H1 (cell line): Measurements from ENCODE around the gene DDX41. TPM values are rescaled to one million over a fixed set of nuclear protein-coding genes. Genes with fewer than 3 reads are reported as not detected.

Experiments used
- CTCF ChIA-PET: fragments of 300-600 bp; sonication (Branson Sonifier 250); formaldehyde crosslinking; loops from one replicate; lab custom pipeline; 2021; ENCODE audit not compliant: partially characterized antibody; lab: Charles Lee
- POLR2A ChIA-PET: fragments of 300-600 bp; sonication (Branson Sonifier 250); formaldehyde crosslinking; loops from one replicate; lab custom pipeline; 2021; ENCODE audit warnings: inconsistent platforms; ENCODE audit not compliant: partially characterized antibody; lab: Charles Lee
- DNase-seq, 2 experiments: peaks; one replicate each; pipeline versions ENCODE4 v3.0.0 to v3.0.0-alpha.2; 2010 to 2022; ENCODE audit warnings: low spot score in 2 of 2, low read depth in 1 of 2, mixed read lengths in 1 of 2
- FAIRE-seq: peaks from 2 replicates; lab custom pipeline; 2011; peaks lifted over from hg19 to GRCh38; lab: Jason Lieb, UNC
- H2AFZ ChIP-seq: 2 replicates; pipeline ENCODE4 v1.8.1; 2012; ENCODE audit warnings: low read length, inconsistent platforms
- H2AK5ac ChIP-seq: 2 replicates; pipeline ENCODE4 v1.6.1; 2013; ENCODE audit warnings: low read depth, low read length
- H2BK120ac ChIP-seq: replicated peaks from 2 replicates; pipeline ENCODE3; 2013; ENCODE audit warnings: low read depth, low read length, inconsistent platforms
- H2BK12ac ChIP-seq: 2 replicates; pipeline ENCODE4 v1.6.1; 2013; ENCODE audit warnings: low read depth, low read length
- H2BK15ac ChIP-seq: 2 replicates; pipeline ENCODE4 v1.6.1; 2013; ENCODE audit warnings: low read length
- H2BK20ac ChIP-seq: 2 replicates; pipeline ENCODE4 v1.6.1; 2013; ENCODE audit warnings: low read length
- H2BK5ac ChIP-seq: 2 replicates; pipeline ENCODE4 v1.6.1; 2013; ENCODE audit warnings: low read depth, low read length
- H3K14ac ChIP-seq: 2 replicates; pipeline ENCODE4 v1.6.1; 2013; ENCODE audit warnings: inconsistent platforms; ENCODE audit not compliant: insufficient read length
- H3K18ac ChIP-seq: 2 replicates; pipeline ENCODE4 v1.6.1; 2013; ENCODE audit warnings: low read length; ENCODE audit errors: extremely low read depth
- H3K23ac ChIP-seq: 2 replicates; pipeline ENCODE4 v1.6.1; 2013; ENCODE audit warnings: inconsistent platforms; ENCODE audit not compliant: insufficient read length
- H3K23me2 ChIP-seq: 2 replicates; pipeline ENCODE4 v1.6.1; 2013; ENCODE audit warnings: low read depth, low read length
- H3K27ac ChIP-seq: 2 replicates; pipeline ENCODE4 v1.6.1; 2011; ENCODE audit warnings: low read depth, low read length, inconsistent platforms
- H3K27me3 ChIP-seq, 4 experiments: replicated peaks in 1 of 4; 1 replicate in 1 of 4; 2 replicates in 3 of 4; pipeline versions ENCODE4 v1.6.1 to v1.8.1; 2011 to 2013; ENCODE audit warnings: low read length in 3 of 4, mild to moderate bottlenecking in 3 of 4, inconsistent platforms in 2 of 4, mixed read lengths in 2 of 4, moderate library complexity in 1 of 4; ENCODE audit not compliant: control insufficient read depth in 3 of 4, insufficient read depth in 3 of 4; ENCODE audit errors: extremely low read depth in 1 of 4
- H3K36me3 ChIP-seq, 4 experiments: 2 replicates each; pipeline versions ENCODE4 v1.6.1 to v1.8.1; 2011 to 2013; ENCODE audit warnings: mild to moderate bottlenecking in 4 of 4, low read length in 3 of 4, moderate library complexity in 2 of 4, control low read depth in 1 of 4, inconsistent platforms in 1 of 4; ENCODE audit not compliant: insufficient read depth in 4 of 4, control insufficient read depth in 2 of 4
- H3K4ac ChIP-seq: replicated peaks from 2 replicates; pipeline ENCODE3; 2013; ENCODE audit warnings: low read length, low read depth, mixed read lengths, inconsistent platforms; ENCODE audit not compliant: insufficient read length
- H3K4me1 ChIP-seq, 4 experiments: replicated peaks in 1 of 4; 1 replicate in 1 of 4; 2 replicates in 3 of 4; pipeline versions ENCODE4 v1.6.1 to v1.8.1; 2011 to 2013; ENCODE audit warnings: low read length in 3 of 4, inconsistent platforms in 2 of 4, mixed read lengths in 1 of 4; ENCODE audit not compliant: insufficient read depth in 4 of 4, control insufficient read depth in 3 of 4
- H3K4me2 ChIP-seq, 2 experiments: 2 replicates each; pipeline versions ENCODE4 v1.6.1 to v1.8.1; 2011 to 2013; ENCODE audit warnings: low read depth in 2 of 2, low read length in 2 of 2, control low read depth in 1 of 2, inconsistent platforms in 1 of 2, mild to moderate bottlenecking in 1 of 2; ENCODE audit not compliant: insufficient read depth in 1 of 2
- H3K4me3 ChIP-seq, 4 experiments: fragments of 200-600, 300-600 bp in 1 of 4; sonication (generic), shearing (Covaris generic), sonication (Bioruptor Twin) in 1 of 4; 2 replicates each; pipeline versions ENCODE4 v1.5.1 to v1.8.1; 2011 to 2016; ENCODE audit warnings: low read length in 4 of 4, low read depth in 3 of 4, control low read depth in 2 of 4, inconsistent platforms in 2 of 4, mild to moderate bottlenecking in 2 of 4, mixed read lengths in 1 of 4, moderate library complexity in 1 of 4; ENCODE audit not compliant: insufficient read depth in 2 of 4; ENCODE audit errors: extremely low read depth in 1 of 4
- H3K56ac ChIP-seq: replicated peaks from 2 replicates; pipeline ENCODE3; 2013; ENCODE audit warnings: low read depth, mild to moderate bottlenecking, mixed read lengths, low read length, inconsistent platforms; ENCODE audit not compliant: insufficient read length
- H3K79me1 ChIP-seq: 2 replicates; pipeline ENCODE4 v1.6.1; 2013; ENCODE audit warnings: low read depth, low read length, control low read depth
- H3K79me2 ChIP-seq, 2 experiments: 2 replicates each; pipeline versions ENCODE4 v1.6.1 to v1.8.1; 2012 to 2013; ENCODE audit warnings: low read length in 2 of 2, mild to moderate bottlenecking in 2 of 2, inconsistent platforms in 1 of 2; ENCODE audit not compliant: insufficient read depth in 2 of 2, control insufficient read depth in 1 of 2
- H3K9ac ChIP-seq, 4 experiments: replicated peaks in 1 of 4; 1 replicate in 1 of 4; 2 replicates in 3 of 4; pipeline versions ENCODE4 v1.6.1 to v1.8.1; 2011 to 2013; ENCODE audit warnings: low read depth in 3 of 4, low read length in 3 of 4, control low read depth in 2 of 4, mild to moderate bottlenecking in 2 of 4, moderate library complexity in 2 of 4, inconsistent platforms in 1 of 4; ENCODE audit errors: extremely low read depth in 1 of 4
- H3K9me3 ChIP-seq, 2 experiments: 2 replicates each; pipeline versions ENCODE4 v1.6.1 to v1.8.1; 2012 to 2013; ENCODE audit warnings: mild to moderate bottlenecking in 2 of 2, moderate library complexity in 2 of 2, control low read depth in 1 of 2, inconsistent platforms in 1 of 2, low read depth in 1 of 2, low read length in 1 of 2, mixed read lengths in 1 of 2; ENCODE audit not compliant: insufficient read depth in 2 of 2
- H4K20me1 ChIP-seq, 2 experiments: replicated peaks in 1 of 2; 2 replicates each; pipeline versions ENCODE3 to v1.8.1; 2011 to 2013; ENCODE audit warnings: inconsistent platforms in 2 of 2, low read length in 2 of 2, mild to moderate bottlenecking in 1 of 2; ENCODE audit not compliant: insufficient read depth in 2 of 2, control insufficient read depth in 1 of 2
- H4K5ac ChIP-seq: 2 replicates; pipeline ENCODE4 v1.6.1; 2013; ENCODE audit warnings: low read length, low read depth, mixed read lengths, inconsistent platforms; ENCODE audit not compliant: insufficient read length
- H4K8ac ChIP-seq: 2 replicates; pipeline ENCODE4 v1.8.0; 2013; ENCODE audit warnings: mild to moderate bottlenecking, moderate library complexity, low read length, inconsistent platforms; ENCODE audit not compliant: insufficient read depth; ENCODE audit errors: extremely low read depth
- H4K91ac ChIP-seq: replicated peaks from 2 replicates; pipeline ENCODE3; 2013; ENCODE audit warnings: low read length, mixed read lengths, inconsistent platforms; ENCODE audit not compliant: insufficient read length
- CBX5 ChIP-seq: fragments of 300-800, 300-1000 bp; sonication (generic); IDR thresholded peaks from 2 replicates; pipeline ENCODE4 v1.7.1; 2016; ENCODE audit warnings: antibody characterized with exemption, low read length, low read depth
- CTCF ChIP-seq, 3 experiments: IDR thresholded peaks; 1 replicate in 2 of 3; 2 replicates in 1 of 3; pipeline versions ENCODE4 v1.5.1 to v1.6.1; 2011; ENCODE audit warnings: low read length in 3 of 3, mild to moderate bottlenecking in 3 of 3, inconsistent platforms in 2 of 3, low read depth in 1 of 3, moderate library complexity in 1 of 3; ENCODE audit not compliant: insufficient read depth in 1 of 3; ENCODE audit errors: control extremely low read depth in 1 of 3
- KDM5A ChIP-seq: fragments of 200-600 bp; IDR thresholded peaks from 2 replicates; pipeline ENCODE4 v1.7.1; 2012; ENCODE audit warnings: mild to moderate bottlenecking, low read length, inconsistent platforms, mixed read lengths
- POLR2A ChIP-seq, 2 experiments: IDR thresholded peaks; 1 replicate in 1 of 2; 2 replicates in 1 of 2; pipeline ENCODE4 v1.6.1; 2011; ENCODE audit warnings: low read depth in 2 of 2, low read length in 2 of 2, mild to moderate bottlenecking in 2 of 2; ENCODE audit errors: control extremely low read depth in 1 of 2
- POLR2AphosphoS5 ChIP-seq: IDR thresholded peaks from 2 replicates; pipeline ENCODE4 v1.6.1; 2011; ENCODE audit warnings: low read depth, low read length
- RNF2 ChIP-seq: fragments of 200-900, 300-1000 bp; sonication (generic); IDR thresholded peaks from 2 replicates; pipeline ENCODE4 v1.7.1; 2016; ENCODE audit warnings: borderline replicate concordance, low read depth, mild to moderate bottlenecking, antibody characterized with exemption, low read length; ENCODE audit not compliant: poor library complexity, severe bottlenecking; ENCODE audit errors: missing control alignments
- TEAD4 ChIP-seq: IDR thresholded peaks from 2 replicates; pipeline ENCODE4 v1.6.1; 2012; ENCODE audit warnings: low read depth, low read length, inconsistent platforms, mixed read lengths
- WGBS, 2 experiments: shearing (Covaris generic) in 1 of 2; methylation state at CpG; one replicate each; pipeline versions ENCODE4 v1.1.6 to v1.1.7; 2013 to 2015; ENCODE audit warnings: low lambda C conversion rate in 2 of 2, mixed read lengths in 2 of 2, inconsistent platforms in 1 of 2, low coverage in 1 of 2, missing lambda C conversion rate in 1 of 2; ENCODE audit not compliant: insufficient replicate concordance in 2 of 2, insufficient coverage in 1 of 2, insufficient read length in 1 of 2; ENCODE audit errors: extremely low coverage in 1 of 2, missing lambda C conversion rate in 1 of 2; 5-methylcytosine and 5-hydroxymethylcytosine counted together
- polyA plus RNA-seq, 7 experiments: library from polyadenylated mRNA; depleted of rRNA in 3 of 7; stranded (reverse) in 5 of 7; unstranded in 2 of 7; fragments of >200 nt in 5 of 7; fragments of 200-250 nt in 2 of 7; gene quantifications; 1 replicate in 5 of 7; 2 replicates in 1 of 7; 4 replicates in 1 of 7; pipeline versions ENCODE4 v1.2.1 to v1.2.3, GENCODE V29; 2011 to 2013; ENCODE audit warnings: missing spikeins in 2 of 7, mixed read lengths in 2 of 7
- total RNA-seq: library from RNA; stranded (reverse); fragmentation: NEBNext Ultra II Directional; extraction: Animal tissue kit (Norgen Biotek cat#: 25700); gene quantifications from 2 replicates; pipeline ENCODE4 v1.2.1, GENCODE V29; 2021

DDX41 gene
- total and polyA plus RNA-seq, 2 of the 8 experiments (the other 6 are each of a cell fraction or from before 2014, with no cell fraction given): 102 to 135 TPM

- ChIA-PET CTCF (interaction anchor here (0.6 to 12.7 kb wide), 15 partner anchors 8 to 135 kb away, joined by 3 to 306 read pairs (median 4); partner anchors contain the start of genes DDX41, DOK3 and PDLIM7), POLR2A (interaction anchor here (0.5 to 67.5 kb wide), 21 partner anchors 16 to 1278 kb away, joined by 3 to 3349 read pairs (median 3); partner anchors contain the start of genes B4GALT7, DBN1, DDX41 and DOK3)
- peak overlapping the region; percentile 98 for H3K27ac ChIP-seq
- H3K23me2 ChIP-seq: peaks cover 10% of the 10 kb centered on the region
- H3K4me3 ChIP-seq: peak overlapping the region; percentile 61 to 83 (median 68); a peak in 6 of 8 replicates
- H2BK120ac ChIP-seq: no peak overlapping the region
- H2BK12ac ChIP-seq: peak overlapping the region; percentile 85; the same call in 1 of the 2 replicates
- no peak overlapping the region for H3K23ac ChIP-seq
- DNase-seq: peak; percentile 79 to 85
- peak overlapping the region; percentile 68; the same call in 1 of the 2 replicates for H3K18ac ChIP-seq
- 62% methylated on average over 14 of the region's 14 CpGs; no CpG with 5 or more reads in 1 of the 2 experiments for WGBS, 2 experiments
- peak overlapping the region in 2 of 4 experiments; percentile 92 to 93; a peak in 3 of 7 replicates for H3K9ac ChIP-seq
- H2AK5ac ChIP-seq: 0 out of 2 replicates have a peak overlapping the region, but pooled peaks have one; percentile 41
- H2BK15ac ChIP-seq: no peak overlapping the region; the same call in 1 of the 2 replicates
- no peak overlapping the region for H2AFZ ChIP-seq
- H3K56ac ChIP-seq: no peak overlapping the region
- H3K27me3 ChIP-seq: peaks cover 2 to 12% (median 11%) of the 10 kb centered on the region in 4 experiments; a peak in 6 of 7 replicates
- H4K20me1 ChIP-seq: peaks cover 3 to 4% of the 10 kb centered on the region in 2 experiments
- H3K79me2 ChIP-seq: peaks cover 0 to 8% of the 10 kb centered on the region in 2 experiments; a peak in 1 of 4 replicates
- no peaks in the 10 kb centered on the region for H3K9me3 ChIP-seq
- peak overlapping the region; percentile 28 for H3K4ac ChIP-seq
- peak overlapping the region; percentile 88 to 91 for H3K4me2 ChIP-seq
- peak overlapping the region; percentile 91; the same call in 1 of the 2 replicates for H2BK5ac ChIP-seq
- peak overlapping the region; percentile 51 for H4K5ac ChIP-seq
- no peaks in the 10 kb centered on the region; the same call in 1 of the 2 replicates for H3K79me1 ChIP-seq
- peaks cover 4 to 11% (median 9%) of the 10 kb centered on the region in 4 experiments; a peak in 6 of 8 replicates for H3K36me3 ChIP-seq
- FAIRE-seq: no peak
- peak overlapping the region; percentile 88 for H4K91ac ChIP-seq
- peaks cover 0 to 30% (median 25%) of the 10 kb centered on the region in 4 experiments; a peak in 6 of 7 replicates for H3K4me1 ChIP-seq
- peak overlapping the region; percentile 69 for H4K8ac ChIP-seq
- no peak overlapping the region for H3K14ac ChIP-seq
- peak overlapping the region; percentile 43; the same call in 1 of the 2 replicates for H2BK20ac ChIP-seq
- TF ChIP-seq KDM5A (no peak), TEAD4 (peak; percentile 90), CTCF (IDR thresholded peaks at IDR 0.05; ENCODE audit: control extremely low read depth in 1 of 3, insufficient read depth in 1 of 3, low read depth in 1 of 3, low read length in 3 of 3) (no peak), POLR2AphosphoS5 (peak; percentile 60; the same call in 1 of the 2 replicates), POLR2A (IDR thresholded peaks at IDR 0.05; ENCODE audit: control extremely low read depth in 1 of 2, low read depth in 2 of 2, low read length in 2 of 2) (peak in 1 of 2 experiments; percentile 67; a peak in 1 of 3 replicates), RNF2 (no peak), CBX5 (no peak)
Measured at GRCh38 chr5:177495243-177496060, 21.3 kb downstream of the DDX41 start.
